C4-2B (cell line): ENCODE data around the gene PRKCB.

ENCODE experiments used
- CTCF ChIP-seq: fragments of 450-650 bp; conservative IDR thresholded peaks from 2 replicates; pipeline ENCODE4 v1.5.1; 2017; ENCODE audit warnings: mild to moderate bottlenecking
- ZFX ChIP-seq: fragments of 450-650 bp; IDR thresholded peaks from 2 replicates; pipeline ENCODE4 v1.6.1; 2017

- TF ChIP-seq CTCF (no peak), ZFX (no peak)
These were observed 160.6 kb downstream of the PRKCB start for GRCh38 chr16:23996258-23996955.
